NOMO-1 (cell line): ENCODE results near the gene EP400.
A peak's percentile ranks its signal among the peaks of the same experiment; 100 is the strongest.

ENCODE experiments used
- DNase-seq, 2 experiments: peaks; one replicate each; lab custom pipeline; 2025; ENCODE audit not compliant: unreplicated experiment in 2 of 2; lab: John Stamatoyannopoulos, UW

EP400 gene

DNA sequence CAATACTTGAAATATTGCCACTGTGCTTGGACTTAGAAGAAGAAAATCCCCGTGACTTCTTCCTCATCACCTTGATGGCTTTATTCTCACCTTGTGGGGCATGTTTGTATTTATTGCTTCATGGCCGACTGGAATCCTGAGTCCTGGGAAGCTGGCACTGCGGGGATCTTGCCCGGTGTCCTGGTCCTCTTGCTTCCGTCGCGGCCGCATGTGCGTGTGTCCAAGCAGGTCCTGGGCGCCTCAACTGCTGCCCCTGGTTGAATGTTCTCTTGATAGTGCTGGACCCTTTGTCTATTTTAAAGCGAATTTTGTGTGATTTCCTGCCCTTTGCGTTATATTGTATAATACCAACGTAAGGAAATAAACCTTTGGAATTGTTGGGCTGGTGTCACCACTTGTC lies 27.0 kb upstream of the EP400 start:
- DNase-seq = no peak

- no peak for DNase-seq
Observed at GRCh38 chr12:131923260-131923659, 26.5 kb upstream of the EP400 start.

DNA sequence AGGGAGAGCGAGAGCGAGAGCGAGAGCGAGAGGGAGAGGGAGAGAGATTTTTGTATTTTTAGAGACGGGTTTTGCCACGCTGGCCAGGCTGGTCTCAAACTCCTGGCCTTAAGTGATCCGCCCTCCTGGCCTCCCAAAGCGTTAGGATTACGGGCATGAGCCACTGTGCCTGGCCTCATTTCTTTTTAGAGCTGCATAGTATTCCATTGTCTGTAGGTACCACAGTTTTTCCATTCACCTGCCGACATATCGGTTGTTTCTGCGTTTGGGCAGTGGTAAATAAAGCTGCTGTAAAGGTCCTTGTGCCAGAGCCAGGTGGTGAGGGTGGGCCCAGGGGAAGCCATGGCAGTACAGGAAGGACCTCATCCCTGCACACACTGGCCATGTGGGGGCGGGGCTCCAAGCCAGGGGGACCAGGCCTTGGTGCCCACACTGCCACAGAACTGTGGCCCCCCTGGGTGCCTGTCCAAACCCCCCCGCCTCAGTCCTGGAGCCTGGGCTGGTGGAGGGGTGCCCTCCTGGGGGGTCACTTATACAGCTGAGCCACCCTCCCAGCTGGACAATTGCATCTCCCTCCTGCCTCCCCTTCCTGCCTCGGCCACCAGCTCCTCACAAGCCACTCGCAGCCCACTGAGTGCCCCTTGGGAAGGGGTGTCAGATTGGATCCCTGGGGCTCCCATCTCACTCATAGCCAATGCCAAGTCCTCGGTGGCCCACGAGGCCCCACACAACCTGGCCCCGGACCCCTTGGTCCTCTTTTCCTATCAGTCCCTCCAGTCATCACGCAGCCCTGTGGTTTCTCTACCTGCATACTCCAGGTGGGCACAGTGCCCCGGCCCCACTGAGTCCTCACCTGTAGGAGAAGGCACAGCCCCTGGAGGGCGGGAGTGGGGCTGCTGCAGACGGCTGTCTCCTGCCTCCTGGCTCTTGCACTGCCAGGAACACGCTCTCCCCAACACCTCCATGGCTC lies 22.3 kb upstream of the EP400 start:
- no peak for DNase-seq

DNA sequence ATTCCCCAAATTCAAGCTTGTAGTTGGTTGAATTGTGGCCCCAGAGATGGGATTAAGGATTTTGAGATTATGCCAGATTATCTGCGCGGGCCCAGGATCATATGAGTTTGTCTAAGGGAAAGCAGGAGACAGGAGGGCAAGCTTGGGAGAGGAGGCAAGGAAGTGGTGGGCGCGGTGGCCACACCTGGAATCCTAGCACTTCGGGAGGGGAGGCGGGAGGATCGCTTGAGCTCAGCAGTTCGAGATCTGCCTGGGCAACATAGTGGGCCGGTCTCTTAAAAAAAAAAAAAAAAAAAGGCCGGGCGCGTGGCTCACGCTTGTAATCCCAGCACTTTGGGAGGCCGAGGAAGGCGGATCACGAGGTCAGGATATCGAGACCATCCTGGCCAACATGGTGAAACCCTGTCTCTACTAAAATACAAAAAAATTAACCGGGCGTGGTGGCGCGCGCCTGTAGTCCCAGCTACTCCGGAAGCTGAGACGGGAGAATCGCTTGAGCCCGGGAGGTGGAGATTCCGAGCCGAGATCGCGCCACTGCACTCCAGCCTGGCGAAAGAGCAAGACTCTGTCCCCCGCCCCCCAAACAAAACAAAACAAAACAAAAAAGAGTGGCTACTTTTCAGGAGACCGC lies 21.5 kb upstream of the EP400 start:
- DNase-seq = no peak

DNA sequence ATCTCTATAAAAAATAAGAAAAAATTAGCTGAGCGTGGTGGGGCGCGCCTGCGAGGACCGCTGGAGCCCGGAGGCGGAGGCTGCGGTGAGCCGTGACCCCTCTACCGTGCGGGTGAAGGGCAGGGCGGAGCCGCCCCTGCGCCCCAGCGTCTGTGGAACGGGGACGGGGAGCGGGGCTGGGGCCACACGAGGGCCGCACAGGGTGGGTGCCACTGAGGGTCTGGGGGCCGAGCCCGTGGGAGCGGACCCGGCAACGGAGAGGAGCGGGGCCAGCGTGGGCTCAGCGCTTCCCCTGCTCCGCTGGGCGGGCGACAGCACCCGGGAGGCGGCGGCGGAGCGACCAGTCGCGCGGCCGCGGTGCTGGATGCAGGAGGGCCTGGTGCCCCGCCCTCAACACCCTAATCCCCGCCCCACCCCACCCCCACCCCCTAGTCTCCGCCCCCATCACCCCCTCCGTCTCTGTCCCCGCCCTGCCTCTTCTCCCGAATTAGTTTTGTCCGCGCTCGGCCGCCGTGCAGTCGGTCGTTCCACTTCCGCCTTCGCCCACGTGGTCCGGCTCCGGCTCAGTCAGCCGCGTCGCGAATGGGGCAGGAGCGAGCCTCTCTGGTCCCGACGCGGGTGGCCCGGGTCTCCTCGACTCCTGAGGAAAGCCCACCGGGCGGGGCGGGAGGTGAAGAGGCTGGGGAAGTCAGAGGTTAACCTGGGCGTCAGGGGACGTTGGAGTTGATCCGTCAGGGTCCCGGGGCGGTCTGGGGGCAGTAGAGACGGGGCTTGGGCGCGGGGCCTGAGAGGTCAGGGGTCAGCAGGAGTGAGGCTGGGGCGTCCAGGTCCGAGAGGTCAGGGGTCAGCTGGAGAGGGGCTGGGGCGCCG lies 20.8 kb upstream of the EP400 start, which contains the start of gene PUS1:
Gene PUS1, plus strand, starts transcription at position 566 of the 870 bp plus-strand sequence. CDS start 447 bp downstream, outside the sequence.
- DNase-seq = peak; percentile 90 to 91

GRCh38 chr12:131929581-131930456 lies 19.9 kb upstream of the EP400 start:
- DNase-seq = peak in 1 of 2 experiments; percentile 28

DNA sequence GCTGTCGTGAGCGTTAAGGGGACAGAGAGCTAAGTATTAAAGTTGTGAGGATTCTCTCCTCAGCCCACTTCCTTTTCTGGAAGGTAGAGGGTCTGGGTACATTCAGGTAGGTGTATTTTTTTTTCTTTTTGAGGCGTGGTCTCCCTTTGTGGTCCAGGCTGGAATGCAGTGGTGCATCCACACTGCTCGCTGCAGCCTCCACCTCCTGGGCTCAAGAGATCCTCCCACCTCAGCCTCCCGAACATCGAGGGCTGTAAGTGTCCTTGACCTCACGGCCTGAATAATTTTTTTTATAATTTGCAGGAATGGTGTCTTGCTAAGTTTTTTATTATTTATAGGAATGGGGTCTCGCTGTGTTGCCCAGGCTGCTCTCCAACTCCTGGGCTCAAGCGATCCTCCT lies 19.2 kb upstream of the EP400 start:
- no peak for DNase-seq

DNA sequence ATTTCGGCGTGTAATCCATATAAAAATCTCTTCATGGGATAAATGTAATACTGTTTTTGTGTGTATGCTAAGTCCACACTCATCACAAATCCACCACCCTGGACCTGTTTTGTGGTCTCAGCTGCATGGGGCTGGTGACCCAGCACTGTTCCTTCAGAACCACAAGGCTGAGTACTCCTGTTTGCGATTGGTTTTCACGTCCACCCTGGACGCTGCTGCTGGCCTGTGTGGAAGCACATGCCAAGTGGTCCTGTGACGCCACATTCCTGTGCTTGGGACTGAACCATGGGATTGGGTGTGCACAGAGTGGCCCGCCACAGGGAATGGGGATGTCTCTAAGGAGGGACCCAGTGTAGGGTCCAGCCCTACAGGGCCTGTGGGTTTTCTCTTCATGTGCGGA lies 16.4 kb upstream of the EP400 start:
- no peak for DNase-seq

DNA sequence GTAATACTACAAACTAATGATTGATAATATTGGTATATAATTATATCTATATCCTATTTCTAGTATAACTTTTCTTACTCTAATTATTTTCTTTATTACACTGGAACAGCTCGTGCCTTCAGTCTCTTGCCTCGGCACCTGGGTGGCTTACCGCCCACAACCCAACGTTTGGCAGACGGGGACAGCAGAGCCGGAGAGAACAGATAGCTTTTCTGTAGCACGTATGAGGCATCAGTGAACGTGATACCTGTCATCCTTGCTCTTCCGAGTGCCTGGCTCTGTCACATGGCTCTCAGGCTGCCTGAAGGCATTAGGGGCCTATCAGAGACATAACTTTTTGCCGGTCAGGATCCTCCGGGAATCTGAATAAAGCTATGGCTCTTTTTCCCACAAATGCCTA lies 15.2 kb upstream of the EP400 start:
- DNase-seq = no peak

- DNase-seq = no peak
Observed at GRCh38 chr12:131938082-131938481, 11.7 kb upstream of the EP400 start.

- DNase-seq = no peak
Observed at GRCh38 chr12:131939007-131939406, 10.7 kb upstream of the EP400 start.

DNA sequence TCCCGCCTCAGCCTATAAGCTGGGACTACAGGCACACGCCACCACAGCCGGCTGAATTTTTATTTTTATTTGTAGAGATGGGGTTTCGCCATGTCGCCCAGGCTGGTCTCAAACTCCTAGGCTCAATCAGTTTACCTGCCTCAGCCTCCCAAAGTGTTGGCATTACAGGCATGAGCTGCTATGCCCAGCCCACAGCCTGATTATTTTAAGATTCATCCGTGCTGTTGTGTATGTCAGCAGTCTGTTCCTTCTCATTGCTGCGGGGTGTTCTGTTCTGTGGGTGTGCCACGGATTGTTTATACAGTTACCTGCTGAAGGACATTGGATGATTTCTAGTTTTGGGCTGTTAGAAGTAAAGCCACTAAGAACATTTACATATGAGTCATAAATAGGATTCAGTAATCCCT lies 9.6 kb upstream of the EP400 start:
- DNase-seq = no peak

DNA sequence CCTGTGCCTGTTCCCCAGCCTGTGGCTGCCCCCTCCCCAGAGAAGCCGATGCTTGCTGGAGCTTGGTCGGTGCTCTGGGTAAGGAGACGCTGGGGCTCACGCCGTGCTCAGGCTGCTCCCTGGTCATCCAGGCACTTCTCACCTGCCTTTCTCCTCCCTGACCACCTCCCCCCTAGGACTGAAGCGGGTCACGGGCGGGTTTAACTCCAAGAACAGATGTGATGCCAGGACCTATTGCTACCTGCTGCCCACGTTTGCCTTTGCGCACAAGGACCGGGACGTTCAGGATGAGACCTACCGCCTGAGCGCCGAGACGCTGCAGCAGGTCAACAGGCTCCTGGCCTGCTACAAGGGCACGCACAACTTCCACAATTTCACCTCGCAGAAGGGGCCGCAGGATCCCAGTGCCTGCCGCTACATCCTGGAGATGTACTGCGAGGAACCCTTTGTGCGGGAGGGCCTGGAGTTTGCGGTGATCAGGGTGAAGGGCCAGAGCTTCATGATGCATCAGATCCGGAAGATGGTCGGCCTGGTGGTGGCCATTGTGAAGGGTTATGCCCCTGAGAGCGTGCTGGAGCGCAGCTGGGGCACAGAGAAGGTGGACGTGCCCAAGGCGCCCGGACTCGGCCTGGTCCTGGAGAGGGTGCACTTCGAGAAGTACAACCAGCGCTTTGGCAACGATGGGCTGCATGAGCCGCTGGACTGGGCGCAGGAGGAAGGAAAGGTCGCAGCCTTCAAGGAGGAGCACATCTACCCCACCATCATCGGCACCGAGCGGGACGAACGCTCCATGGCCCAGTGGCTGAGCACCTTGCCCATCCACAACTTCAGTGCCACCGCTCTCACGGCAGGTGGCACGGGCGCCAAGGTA lies 8.4 kb upstream of the EP400 start:
- DNase-seq = no peak

DNA sequence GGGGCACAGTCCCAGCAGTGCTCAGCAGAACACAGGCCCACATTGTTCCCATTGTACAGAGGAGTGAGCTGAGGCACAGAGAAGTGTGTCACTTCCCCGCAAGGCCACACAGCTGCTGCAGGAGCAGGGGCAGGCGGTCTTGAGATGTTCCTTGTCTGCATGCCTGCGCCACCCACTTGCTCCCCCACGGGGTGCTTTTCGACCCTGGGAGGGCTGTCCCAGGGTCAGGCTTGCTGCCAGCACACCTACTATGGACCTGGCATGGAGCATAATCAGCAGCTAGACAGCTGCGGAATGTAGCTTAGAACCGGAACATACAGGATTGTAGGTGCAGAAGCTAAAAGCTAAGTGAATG lies 7.8 kb upstream of the EP400 start:
- DNase-seq = no peak

GRCh38 chr12:131942671-131943070 lies 7.1 kb upstream of the EP400 start:
- DNase-seq = no peak

- DNase-seq = no peak
Observed at GRCh38 chr12:131943389-131943788, 6.4 kb upstream of the EP400 start.

GRCh38 chr12:131943876-131944275 lies 5.9 kb upstream of the EP400 start:
- DNase-seq = no peak

DNA sequence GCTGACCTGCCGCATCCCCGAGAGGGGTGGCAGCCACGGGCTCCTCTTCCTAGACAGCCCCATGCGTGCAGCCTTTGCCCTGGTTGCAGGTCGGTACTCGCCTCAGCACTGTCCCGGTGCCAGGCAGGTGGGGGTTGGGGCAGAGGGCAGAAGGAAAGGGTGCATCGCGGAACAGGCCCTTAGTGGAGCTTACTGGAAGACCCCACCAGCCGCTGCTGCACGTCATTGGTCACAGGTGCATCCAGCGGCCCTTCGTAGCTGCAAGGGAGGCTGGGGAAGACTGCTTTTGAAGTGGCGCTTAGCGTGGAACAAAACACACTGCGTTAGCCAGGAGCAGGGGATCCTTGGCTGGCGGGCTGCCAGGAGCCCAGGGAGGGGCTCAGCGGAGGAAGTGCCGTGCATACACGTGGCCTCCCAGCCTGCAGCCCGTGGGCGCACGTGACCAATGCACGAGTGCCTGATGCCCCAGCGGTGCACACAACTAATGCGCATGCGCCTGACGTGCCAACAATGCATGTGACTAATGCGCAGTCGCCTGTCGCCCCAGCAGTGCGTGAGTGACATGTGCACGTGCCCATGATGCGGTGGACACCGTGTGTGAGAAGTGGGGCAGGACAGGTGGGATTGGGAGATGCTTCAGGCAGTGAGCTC lies 5.0 kb upstream of the EP400 start:
- DNase-seq = no peak

- DNase-seq = no peak
Observed at GRCh38 chr12:131946757-131947156, 3.0 kb upstream of the EP400 start.
